Upper lobe of left lung (tissue), 6 donors: ENCODE results near the gene PPP1R37. TPM values are rescaled to one million over a fixed set of nuclear protein-coding genes. Genes with fewer than 3 reads are reported as not detected.
"Not testable (repeated sequence)": the region's sequence is repeated elsewhere in the genome, so short reads cannot be mapped to it uniquely, and the experiment has no call there.

Experiments
- ATAC-seq, 2 donors: fragments of 200-7000 bp; cut with Tn5 transposase; one replicate each; pipeline ENCODE4 v1.9.1; 2022; ENCODE audit warnings: mild to moderate bottlenecking in 2 of 2, moderate library complexity in 2 of 2; ENCODE audit not compliant: low FRiP score in 2 of 2
- DNase-seq, 2 donors: peaks; one replicate each; pipeline ENCODE4 v3.0.0-alpha.2; 2019 to 2020
- H3K27ac ChIP-seq, 4 donors: fragments of 200-600 bp; sonication (generic); one replicate each; pipeline ENCODE4 v1.5.1; 2016 to 2019
- H3K27me3 ChIP-seq, 4 donors: fragments of 200-600 bp; sonication (generic); one replicate each; pipeline ENCODE4 v1.5.1; 2017 to 2019
- H3K36me3 ChIP-seq, 4 donors: fragments of 200-600 bp; sonication (generic); one replicate each; pipeline ENCODE4 v1.5.1; 2016 to 2019
- H3K4me1 ChIP-seq, 4 donors: fragments of 200-600 bp; sonication (generic); one replicate each; pipeline ENCODE4 v1.5.1; 2018 to 2019
- H3K4me3 ChIP-seq, 4 donors: fragments of 200-600 bp; sonication (generic); one replicate each; pipeline ENCODE4 v1.5.1; 2017 to 2019; ENCODE audit warnings: mild to moderate bottlenecking in 2 of 4, moderate library complexity in 1 of 4
- H3K9me3 ChIP-seq, 4 donors: fragments of 200-600 bp; sonication (generic); one replicate each; pipeline ENCODE4 v1.5.1; 2018 to 2019
- EP300 ChIP-seq, 4 donors: sonication (generic); formaldehyde crosslinking; IDR thresholded peaks; one replicate each; pipeline ENCODE4 v1.5.1; 2017; ENCODE audit warnings: antibody characterized with exemption in 4 of 4, control low read depth in 2 of 4
- POLR2A ChIP-seq, 4 donors: fragments of 450-650 bp; IDR thresholded peaks; one replicate each; pipeline ENCODE4 v1.5.1; 2016 to 2017; ENCODE audit warnings: antibody characterized with exemption in 4 of 4, mild to moderate bottlenecking in 2 of 4
- POLR2AphosphoS5 ChIP-seq, 2 donors: sonication (generic); formaldehyde crosslinking; IDR thresholded peaks; one replicate each; pipeline ENCODE4 v1.5.1; 2017; ENCODE audit warnings: antibody characterized with exemption in 2 of 2
- WGBS, 2 donors: methylation state at CpG; one replicate each; pipeline ENCODE4 v1.1.5; 2017 to 2018; 5-methylcytosine and 5-hydroxymethylcytosine counted together
- total RNA-seq, 6 donors: library from RNA; depleted of rRNA in 4 of 6; stranded (reverse); fragments of >200 nt in 4 of 6; gene quantifications; one replicate each; pipeline versions ENCODE4 v1.1.0 to v1.2.1, GENCODE V29; 2016 to 2021
- TF ChIP-seq, protein P1 (sequence below), 6 experiments: fragments of 450-650 bp in 4 of 6; fragments of 200-600 bp in 2 of 6; sonication (generic) in 2 of 6; IDR thresholded peaks; one replicate each; pipeline ENCODE4 v1.5.1; 2016 to 2019; ENCODE audit warnings: antibody characterized with exemption in 6 of 6
- donor health status: DM: no; HTN: no; CAD: no; lungs with moderate emphysema.
- donor health status: DM: no; HTN: yes; CAD: no; lungs with severe emphysema.

PPP1R37 gene
- total RNA-seq, 6 donors from 2014 or later: 30.0 to 64.6 (median 37.3) TPM

GRCh38 chr19:45117167-45117594 is 24.2 kb downstream of the PPP1R37 start:
- H3K27ac ChIP-seq: no peak overlapping the region
- no peaks in the 10 kb centered on the region for H3K9me3 ChIP-seq
- H3K4me1 ChIP-seq: peaks cover 14 to 86% (median 31%) of the 10 kb centered on the region in 4 donors
- DNase-seq (peak in 1 of 2 donors; percentile 35), ATAC-seq (no peak)
- 53 to 73% methylated on average over 12 to 15 of the region's 16 CpGs for WGBS, 2 donors
- TF ChIP-seq POLR2AphosphoS5 (IDR thresholded peaks at IDR 0.05) (no peak), POLR2A (IDR thresholded peaks at IDR 0.05) (no peak), EP300 (IDR thresholded peaks at IDR 0.05) (no peak)
- TF ChIP-seq, protein P1, sequence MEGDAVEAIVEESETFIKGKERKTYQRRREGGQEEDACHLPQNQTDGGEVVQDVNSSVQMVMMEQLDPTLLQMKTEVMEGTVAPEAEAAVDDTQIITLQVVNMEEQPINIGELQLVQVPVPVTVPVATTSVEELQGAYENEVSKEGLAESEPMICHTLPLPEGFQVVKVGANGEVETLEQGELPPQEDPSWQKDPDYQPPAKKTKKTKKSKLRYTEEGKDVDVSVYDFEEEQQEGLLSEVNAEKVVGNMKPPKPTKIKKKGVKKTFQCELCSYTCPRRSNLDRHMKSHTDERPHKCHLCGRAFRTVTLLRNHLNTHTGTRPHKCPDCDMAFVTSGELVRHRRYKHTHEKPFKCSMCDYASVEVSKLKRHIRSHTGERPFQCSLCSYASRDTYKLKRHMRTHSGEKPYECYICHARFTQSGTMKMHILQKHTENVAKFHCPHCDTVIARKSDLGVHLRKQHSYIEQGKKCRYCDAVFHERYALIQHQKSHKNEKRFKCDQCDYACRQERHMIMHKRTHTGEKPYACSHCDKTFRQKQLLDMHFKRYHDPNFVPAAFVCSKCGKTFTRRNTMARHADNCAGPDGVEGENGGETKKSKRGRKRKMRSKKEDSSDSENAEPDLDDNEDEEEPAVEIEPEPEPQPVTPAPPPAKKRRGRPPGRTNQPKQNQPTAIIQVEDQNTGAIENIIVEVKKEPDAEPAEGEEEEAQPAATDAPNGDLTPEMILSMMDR (IDR thresholded peaks at IDR 0.05): no peak
- no peaks in the 10 kb centered on the region for H3K27me3 ChIP-seq
- no peak overlapping the region for H3K4me3 ChIP-seq
- H3K36me3 ChIP-seq: no peaks in the 10 kb centered on the region

- no peaks in the 10 kb centered on the region for H3K27me3 ChIP-seq
- H3K4me3 ChIP-seq: no peak overlapping the region
- TF ChIP-seq EP300 (IDR thresholded peaks at IDR 0.05): no peak
- TF ChIP-seq POLR2A (IDR thresholded peaks at IDR 0.05): no peak
- TF ChIP-seq, protein P1 (IDR thresholded peaks at IDR 0.05): no peak
- no peak for TF ChIP-seq POLR2AphosphoS5 (IDR thresholded peaks at IDR 0.05)
- WGBS, 2 donors: 77 to 80% methylated on average over 2 to 12 of the region's 12 CpGs
- DNase-seq: no peak
- ATAC-seq: no peak
- H3K27ac ChIP-seq: no peak overlapping the region
- H3K36me3 ChIP-seq: no peaks in the 10 kb centered on the region
- H3K9me3 ChIP-seq: no peaks in the 10 kb centered on the region
- peaks cover 14 to 82% (median 26%) of the 10 kb centered on the region in 4 donors for H3K4me1 ChIP-seq
Observed at GRCh38 chr19:45117671-45118070, 24.7 kb downstream of the PPP1R37 start.

DNA sequence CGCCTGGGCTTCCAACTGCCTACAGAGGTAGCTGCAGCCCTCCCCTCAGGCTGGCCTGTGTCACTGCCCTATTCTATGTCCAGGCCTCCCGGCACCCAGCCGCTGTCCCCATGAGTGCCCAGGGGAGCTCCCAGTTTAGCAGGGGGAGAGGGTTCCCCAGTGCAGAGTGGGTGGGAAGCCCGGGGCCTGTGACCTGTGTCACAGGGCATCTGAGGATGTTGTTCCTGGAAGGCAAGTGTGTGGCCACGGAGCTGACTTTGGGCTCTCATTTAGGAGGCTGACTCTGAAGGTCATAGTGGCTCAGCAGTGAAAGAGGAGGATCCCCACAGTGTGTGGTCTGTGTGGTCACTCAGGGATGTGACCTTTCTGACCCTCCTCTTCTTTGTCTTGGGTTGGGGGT is 25.1 kb downstream of the PPP1R37 start:
- DNase-seq (no peak), ATAC-seq (no peak)
- TF ChIP-seq, protein P1 (IDR thresholded peaks at IDR 0.05): no peak
- TF ChIP-seq POLR2AphosphoS5 (IDR thresholded peaks at IDR 0.05) (no peak), EP300 (IDR thresholded peaks at IDR 0.05) (no peak), POLR2A (IDR thresholded peaks at IDR 0.05) (no peak)

DNA sequence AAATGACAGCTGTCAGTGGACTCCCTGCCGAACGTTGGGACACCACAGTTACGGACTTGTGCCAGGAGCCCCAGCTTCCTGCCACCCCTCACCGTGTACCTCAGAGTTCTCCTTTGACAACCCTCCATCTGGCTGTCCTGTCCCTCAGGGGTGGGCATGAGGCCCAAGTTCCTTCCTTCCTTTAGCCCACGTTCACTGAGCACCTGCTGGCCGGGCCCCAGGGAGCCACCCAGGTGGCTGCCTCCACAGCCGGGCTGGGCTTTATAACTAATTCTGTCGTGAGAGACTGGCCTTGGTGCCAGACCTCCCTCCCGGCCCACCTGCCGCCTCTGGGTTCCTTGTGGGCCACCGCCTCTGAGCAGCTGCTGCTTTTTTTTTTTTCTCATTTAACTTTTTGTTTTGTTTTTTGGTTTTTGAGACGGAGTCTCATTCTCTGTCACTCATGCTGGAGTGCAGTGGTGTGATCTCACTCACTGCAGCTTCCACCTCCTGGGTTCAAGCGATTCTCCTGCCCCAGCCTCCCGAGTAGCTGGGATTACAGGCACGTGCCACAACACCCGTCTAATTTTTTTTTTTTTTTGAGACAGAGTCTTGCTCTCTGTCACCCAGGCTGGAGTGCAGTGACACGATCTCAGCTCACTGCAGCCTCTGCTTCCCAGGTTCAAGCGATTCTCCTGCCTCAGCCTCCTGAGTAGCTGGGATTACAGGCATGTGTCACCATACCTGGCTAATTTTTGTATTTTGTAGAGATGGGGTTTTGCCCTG is 25.8 kb downstream of the PPP1R37 start:
- DNase-seq, H3K4me3 ChIP-seq, ATAC-seq, H3K9me3 ChIP-seq, H3K27me3 ChIP-seq, H3K36me3 ChIP-seq, H3K27ac ChIP-seq: not testable (repeated sequence)
- peaks cover 11 to 77% (median 18%) of the 10 kb centered on the region in 4 donors for H3K4me1 ChIP-seq
- WGBS, 2 donors: 51 to 59% methylated on average over 18 of the region's 18 CpGs

More for the DNA sequence above, 25.1 kb downstream of the PPP1R37 start:
- no peaks in the 10 kb centered on the region for H3K36me3 ChIP-seq
- H3K27me3 ChIP-seq: no peaks in the 10 kb centered on the region
- no peak overlapping the region for H3K4me3 ChIP-seq
- no peaks in the 10 kb centered on the region for H3K9me3 ChIP-seq
- peaks cover 14 to 82% (median 22%) of the 10 kb centered on the region in 4 donors for H3K4me1 ChIP-seq
- 40 to 75% methylated on average over 1 to 4 of the region's 5 CpGs for WGBS, 2 donors
- no peak overlapping the region for H3K27ac ChIP-seq

- Histone ChIP-seq H3K27ac (no peak overlapping the region), H3K9me3 (no peaks in the 10 kb centered on the region), H3K27me3 (no peaks in the 10 kb centered on the region), H3K4me1 (peaks cover 8 to 69% (median 14%) of the 10 kb centered on the region in 4 donors), H3K4me3 (no peak overlapping the region), H3K36me3 (no peaks in the 10 kb centered on the region)
- 85 to 86% methylated on average over 6 of the region's 6 CpGs for WGBS, 2 donors
- ATAC-seq (no peak), DNase-seq (no peak)
- TF ChIP-seq, protein P1 (IDR thresholded peaks at IDR 0.05): no peak
- no peak for TF ChIP-seq POLR2A (IDR thresholded peaks at IDR 0.05)
- no peak for TF ChIP-seq EP300 (IDR thresholded peaks at IDR 0.05)
- TF ChIP-seq POLR2AphosphoS5 (IDR thresholded peaks at IDR 0.05): no peak
Observed at GRCh38 chr19:45119582-45119981, 26.6 kb downstream of the PPP1R37 start.
